SK-N-SH treated with all-trans-retinoic acid at 6 μM for 48 hours (cell line): ENCODE measurements around the gene DNAAF2.

ENCODE experiments used
- ATAC-seq: fragments of 200-7000 bp; cut with Tn5 transposase; 3 replicates; pipeline ENCODE4 v1.9.1; 2020; ENCODE audit warnings: mild to moderate bottlenecking, moderate library complexity
- ARNTL ChIP-seq: fragments of 450-650 bp; formaldehyde crosslinking; IDR thresholded peaks from 2 replicates; pipeline ENCODE4 v1.5.0; 2020; ENCODE audit warnings: low read depth, mild to moderate bottlenecking, moderate library complexity, borderline replicate concordance
- CSDC2 ChIP-seq: fragments of 250-450 bp; sonication (Bioruptor Pico); IDR thresholded peaks from 2 replicates; pipeline ENCODE4 v1.5.0; 2020; ENCODE audit warnings: mild to moderate bottlenecking, moderate library complexity
- CSRNP3 ChIP-seq: fragments of 250-450 bp; sonication (Bioruptor Pico); IDR thresholded peaks from 2 replicates; pipeline ENCODE4 v1.5.1; 2021; ENCODE audit warnings: mild to moderate bottlenecking, moderate library complexity
- GLIS3 ChIP-seq: fragments of 250-450 bp; sonication (Bioruptor Pico); IDR thresholded peaks from 2 replicates; pipeline ENCODE4 v1.5.0; 2020; ENCODE audit warnings: mild to moderate bottlenecking, moderate library complexity
- ISL1 ChIP-seq: fragments of 250-450 bp; sonication (Bioruptor Pico); IDR thresholded peaks from 2 replicates; pipeline ENCODE4 v2.1.2; 2022; ENCODE audit warnings: mild to moderate bottlenecking, moderate library complexity
- OSR1 ChIP-seq: fragments of 250-450 bp; sonication (Bioruptor Pico); IDR thresholded peaks from 2 replicates; pipeline ENCODE4 v1.8.0; 2022; ENCODE audit warnings: moderate library complexity, mild to moderate bottlenecking, inconsistent platforms
- PPARA ChIP-seq: fragments of 250-450 bp; sonication (Bioruptor Pico); IDR thresholded peaks from 2 replicates; pipeline ENCODE4 v1.5.0; 2020; ENCODE audit warnings: mild to moderate bottlenecking, borderline replicate concordance
- RARB ChIP-seq: fragments of 250-450 bp; sonication (Bioruptor Pico); IDR thresholded peaks from 2 replicates; pipeline ENCODE4 v1.8.0; 2021; ENCODE audit warnings: mild to moderate bottlenecking, moderate library complexity
- SNAI2 ChIP-seq: fragments of 250-450 bp; sonication (Bioruptor Pico); IDR thresholded peaks from 2 replicates; pipeline ENCODE4 v1.5.0; 2020; ENCODE audit warnings: mild to moderate bottlenecking, moderate library complexity
- TCF4 ChIP-seq: fragments of 250-450 bp; sonication (Bioruptor Pico); IDR thresholded peaks from 2 replicates; pipeline ENCODE4 v1.8.0; 2021; ENCODE audit warnings: mild to moderate bottlenecking, moderate library complexity, borderline replicate concordance
- ZC3H10 ChIP-seq: fragments of 250-450 bp; sonication (Bioruptor Pico); IDR thresholded peaks from 2 replicates; pipeline ENCODE4 v1.5.1; 2021; ENCODE audit warnings: mild to moderate bottlenecking, moderate library complexity
- ZFP3 ChIP-seq: fragments of 250-450 bp; sonication (Bioruptor Pico); IDR thresholded peaks from 2 replicates; pipeline ENCODE4 v1.5.0; 2020; ENCODE audit warnings: mild to moderate bottlenecking, moderate library complexity
- ZFP30 ChIP-seq: fragments of 450-650 bp; formaldehyde crosslinking; IDR thresholded peaks from 2 replicates; pipeline ENCODE4 v1.5.0; 2022; ENCODE audit warnings: mild to moderate bottlenecking, moderate library complexity
- ZNF565 ChIP-seq: fragments of 450-650 bp; formaldehyde crosslinking; conservative IDR thresholded peaks from 2 replicates; pipeline ENCODE4 v1.5.0; 2020; ENCODE audit warnings: low read depth, mild to moderate bottlenecking, moderate library complexity
- ZNF70 ChIP-seq: fragments of 450-650 bp; formaldehyde crosslinking; IDR thresholded peaks from 2 replicates; pipeline ENCODE4 v1.5.0; 2020; ENCODE audit warnings: mild to moderate bottlenecking, moderate library complexity
- ZNF8 ChIP-seq: fragments of 450-650 bp; formaldehyde crosslinking; IDR thresholded peaks from 2 replicates; pipeline ENCODE4 v1.5.0; 2020; ENCODE audit warnings: mild to moderate bottlenecking, moderate library complexity
- TF ChIP-seq, protein P1 (sequence below): fragments of 250-450 bp; sonication (Bioruptor Pico); IDR thresholded peaks from 2 replicates; pipeline ENCODE4 v1.5.1; 2020; ENCODE audit warnings: low read depth, mild to moderate bottlenecking, moderate library complexity
- TF ChIP-seq, protein P2 (sequence below): fragments of 250-450 bp; sonication (Bioruptor Pico); IDR thresholded peaks from 2 replicates; pipeline ENCODE4 v1.5.0; 2020; ENCODE audit warnings: mild to moderate bottlenecking, moderate library complexity

DNAAF2 gene

DNA sequence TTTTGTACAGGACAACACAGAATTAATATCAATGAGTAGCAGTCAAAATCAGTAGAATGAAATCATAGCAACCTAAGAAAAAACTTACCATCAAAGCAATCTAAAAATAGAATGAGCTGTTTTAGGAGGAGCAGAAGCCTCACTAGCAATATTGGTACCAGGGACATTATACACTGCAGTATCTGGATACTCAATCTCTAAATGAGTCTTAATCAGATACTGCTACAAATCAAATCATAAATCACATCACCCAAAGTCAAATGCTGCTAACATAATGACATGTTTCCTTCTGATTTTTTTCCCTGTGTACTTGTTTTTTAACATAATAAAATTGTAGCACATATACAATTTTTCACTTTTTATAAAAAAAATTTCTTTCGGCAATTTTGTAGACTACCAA is 56.9 kb downstream of the DNAAF2 start:
- no peak for TF ChIP-seq RARB (CRISPR knock-in tag)
- TF ChIP-seq GLIS3: no peak
- no peak for TF ChIP-seq OSR1 (CRISPR knock-in tag)
- TF ChIP-seq PPARA (CRISPR knock-in tag): no peak
- no peak for TF ChIP-seq SNAI2
- TF ChIP-seq ZNF70 (CRISPR knock-in tag): no peak
- TF ChIP-seq, protein P1, sequence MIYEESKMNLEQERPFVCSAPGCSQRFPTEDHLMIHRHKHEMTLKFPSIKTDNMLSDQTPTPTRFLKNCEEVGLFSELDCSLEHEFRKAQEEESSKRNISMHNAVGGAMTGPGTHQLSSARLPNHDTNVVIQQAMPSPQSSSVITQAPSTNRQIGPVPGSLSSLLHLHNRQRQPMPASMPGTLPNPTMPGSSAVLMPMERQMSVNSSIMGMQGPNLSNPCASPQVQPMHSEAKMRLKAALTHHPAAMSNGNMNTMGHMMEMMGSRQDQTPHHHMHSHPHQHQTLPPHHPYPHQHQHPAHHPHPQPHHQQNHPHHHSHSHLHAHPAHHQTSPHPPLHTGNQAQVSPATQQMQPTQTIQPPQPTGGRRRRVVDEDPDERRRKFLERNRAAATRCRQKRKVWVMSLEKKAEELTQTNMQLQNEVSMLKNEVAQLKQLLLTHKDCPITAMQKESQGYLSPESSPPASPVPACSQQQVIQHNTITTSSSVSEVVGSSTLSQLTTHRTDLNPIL (CRISPR knock-in tag): no peak
- no peak for TF ChIP-seq CSRNP3 (CRISPR knock-in tag)
- TF ChIP-seq ISL1 (CRISPR knock-in tag): no peak
- no peak for TF ChIP-seq ARNTL (CRISPR knock-in tag)
- no peak for TF ChIP-seq TCF4 (CRISPR knock-in tag)
- TF ChIP-seq ZFP30: no peak
- no peak for TF ChIP-seq CSDC2
- no peak for TF ChIP-seq ZNF565
- TF ChIP-seq ZNF8 (CRISPR knock-in tag): no peak
- TF ChIP-seq, protein P2, sequence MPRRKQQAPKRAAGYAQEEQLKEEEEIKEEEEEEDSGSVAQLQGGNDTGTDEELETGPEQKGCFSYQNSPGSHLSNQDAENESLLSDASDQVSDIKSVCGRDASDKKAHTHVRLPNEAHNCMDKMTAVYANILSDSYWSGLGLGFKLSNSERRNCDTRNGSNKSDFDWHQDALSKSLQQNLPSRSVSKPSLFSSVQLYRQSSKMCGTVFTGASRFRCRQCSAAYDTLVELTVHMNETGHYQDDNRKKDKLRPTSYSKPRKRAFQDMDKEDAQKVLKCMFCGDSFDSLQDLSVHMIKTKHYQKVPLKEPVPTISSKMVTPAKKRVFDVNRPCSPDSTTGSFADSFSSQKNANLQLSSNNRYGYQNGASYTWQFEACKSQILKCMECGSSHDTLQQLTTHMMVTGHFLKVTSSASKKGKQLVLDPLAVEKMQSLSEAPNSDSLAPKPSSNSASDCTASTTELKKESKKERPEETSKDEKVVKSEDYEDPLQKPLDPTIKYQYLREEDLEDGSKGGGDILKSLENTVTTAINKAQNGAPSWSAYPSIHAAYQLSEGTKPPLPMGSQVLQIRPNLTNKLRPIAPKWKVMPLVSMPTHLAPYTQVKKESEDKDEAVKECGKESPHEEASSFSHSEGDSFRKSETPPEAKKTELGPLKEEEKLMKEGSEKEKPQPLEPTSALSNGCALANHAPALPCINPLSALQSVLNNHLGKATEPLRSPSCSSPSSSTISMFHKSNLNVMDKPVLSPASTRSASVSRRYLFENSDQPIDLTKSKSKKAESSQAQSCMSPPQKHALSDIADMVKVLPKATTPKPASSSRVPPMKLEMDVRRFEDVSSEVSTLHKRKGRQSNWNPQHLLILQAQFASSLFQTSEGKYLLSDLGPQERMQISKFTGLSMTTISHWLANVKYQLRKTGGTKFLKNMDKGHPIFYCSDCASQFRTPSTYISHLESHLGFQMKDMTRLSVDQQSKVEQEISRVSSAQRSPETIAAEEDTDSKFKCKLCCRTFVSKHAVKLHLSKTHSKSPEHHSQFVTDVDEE (CRISPR knock-in tag): no peak
- TF ChIP-seq ZC3H10 (CRISPR knock-in tag): no peak
- no peak for TF ChIP-seq ZFP3
- no peak for ATAC-seq
